CD4-positive, alpha-beta T cell treated with Interleukin-15 for 4 hours (primary cell): ENCODE data around the gene LPO.

Experiments
- DNase-seq: peaks from one replicate; pipeline ENCODE4 v3.0.0-alpha.2; 2020; ENCODE audit warnings: low spot score

Gene LPO

DNA sequence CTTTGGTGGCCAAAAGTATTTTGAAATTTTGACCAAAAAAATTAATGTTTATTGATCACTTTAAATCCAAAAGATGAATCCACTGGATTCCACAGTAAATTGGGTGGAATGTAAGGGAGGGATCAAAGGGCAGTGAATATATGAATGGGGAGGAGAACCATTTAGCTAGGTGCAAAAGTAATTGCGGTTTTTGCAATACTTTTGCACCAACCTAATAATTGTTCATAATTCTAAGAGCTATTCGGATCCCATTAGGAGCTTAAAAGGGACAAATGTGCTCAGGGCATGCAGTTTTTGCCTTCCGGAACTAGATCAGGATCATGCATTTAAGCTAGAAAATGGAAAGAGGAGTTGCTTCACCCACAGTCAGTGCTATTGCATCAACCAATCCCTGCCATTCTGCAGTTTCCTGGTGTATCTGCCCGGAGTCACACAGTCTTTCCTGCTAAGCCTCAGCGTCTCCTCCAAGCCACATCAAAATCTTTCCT is at the start of gene LPO:
LPO (plus strand) TSS at position 438 of the 488 bp plus-strand sequence. CDS start 4,396 bp downstream, outside the sequence.
- DNase-seq = no peak

DNA sequence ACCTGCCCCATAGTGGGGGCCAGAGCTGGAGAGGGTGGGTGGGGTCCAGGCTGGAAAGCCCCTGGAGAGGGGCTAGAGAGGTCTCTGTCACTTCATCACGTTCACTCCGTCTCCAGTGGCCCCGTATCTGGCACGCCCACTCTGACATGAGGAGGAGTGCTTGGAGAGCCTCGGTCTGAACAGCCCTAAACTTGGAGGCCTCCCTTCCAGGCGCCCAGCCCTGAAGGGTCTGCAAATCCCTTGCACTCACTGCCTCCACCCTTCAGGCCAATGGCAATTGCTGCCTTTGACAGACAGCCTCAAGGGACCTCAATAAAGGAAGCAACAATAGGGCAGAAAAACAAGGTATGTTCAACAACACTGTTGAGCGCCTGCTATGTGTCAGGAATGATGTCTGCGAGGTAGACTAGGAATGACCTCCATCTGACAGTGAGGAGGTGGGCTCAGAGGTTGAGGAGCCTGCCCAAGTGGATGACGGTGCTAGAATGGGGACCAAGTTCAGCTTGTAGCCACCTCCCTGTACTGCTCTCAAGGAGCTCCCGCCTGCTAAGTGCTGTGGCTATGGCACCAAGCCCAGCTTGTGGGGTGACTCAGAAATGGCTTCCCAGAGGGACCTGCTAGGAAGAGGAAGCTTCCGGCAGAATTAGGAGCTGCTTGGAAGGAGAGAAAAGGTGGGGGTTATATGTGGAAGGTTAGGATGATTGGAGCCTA is 48.8 kb upstream of the LPO start:
- DNase-seq = no peak

DNA sequence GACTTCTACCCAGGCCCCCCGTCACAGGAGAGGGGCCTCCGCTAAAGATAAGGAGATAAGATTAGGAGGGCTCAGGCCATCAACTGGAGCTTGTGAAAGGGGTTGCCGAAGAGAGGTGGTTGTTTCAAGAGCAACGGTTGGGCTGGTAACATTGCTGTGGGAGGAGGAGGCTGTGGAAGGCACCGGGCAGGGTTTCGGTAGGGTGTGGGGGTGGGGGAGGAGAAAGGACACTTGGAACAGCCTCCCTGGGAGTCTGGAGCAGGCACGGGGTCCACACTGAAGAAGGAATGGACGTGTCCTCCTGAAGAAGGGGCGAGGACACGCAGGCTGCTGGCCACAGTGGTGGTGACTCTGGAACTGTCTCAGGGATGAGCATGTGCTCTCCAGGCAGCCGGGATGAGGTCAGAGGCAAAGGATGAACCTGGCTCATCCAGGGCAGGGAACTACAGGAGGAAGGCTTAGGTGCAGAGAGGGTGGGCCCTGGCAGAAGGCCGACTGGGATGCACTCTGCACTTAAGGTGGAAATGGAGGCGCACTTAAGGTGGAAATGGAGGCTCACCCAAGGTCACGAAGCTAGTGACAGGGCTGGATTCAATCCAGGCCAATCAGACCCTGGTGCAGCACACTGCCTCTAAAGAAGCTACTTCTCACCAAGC is 47.0 kb upstream of the LPO start:
- no peak for DNase-seq

DNA sequence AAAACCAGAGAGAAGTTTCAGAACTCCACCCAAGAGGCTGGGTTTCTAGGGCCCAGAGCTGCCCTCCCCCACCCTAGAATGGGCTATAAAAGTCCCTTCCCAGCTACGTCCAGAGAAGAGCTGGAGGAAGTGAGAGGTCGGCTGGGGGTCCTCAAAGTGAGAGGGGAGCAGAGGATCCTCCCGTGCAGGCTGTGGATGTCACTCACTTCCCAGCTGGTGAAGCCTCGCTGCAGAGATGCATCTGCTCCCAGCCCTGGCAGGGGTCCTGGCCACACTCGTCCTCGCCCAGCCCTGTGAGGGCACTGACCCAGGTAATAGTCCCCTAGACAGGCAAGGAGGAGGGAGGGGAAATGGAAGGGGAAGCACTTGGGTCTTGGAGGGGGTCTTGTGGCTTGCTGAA is 45.8 kb upstream of the LPO start, which contains the start of gene EPX:
EPX (plus strand) TSS at position 115 of the 400 bp plus-strand sequence; CDS start at position 236, 121 bp downstream.
- DNase-seq = no peak

DNA sequence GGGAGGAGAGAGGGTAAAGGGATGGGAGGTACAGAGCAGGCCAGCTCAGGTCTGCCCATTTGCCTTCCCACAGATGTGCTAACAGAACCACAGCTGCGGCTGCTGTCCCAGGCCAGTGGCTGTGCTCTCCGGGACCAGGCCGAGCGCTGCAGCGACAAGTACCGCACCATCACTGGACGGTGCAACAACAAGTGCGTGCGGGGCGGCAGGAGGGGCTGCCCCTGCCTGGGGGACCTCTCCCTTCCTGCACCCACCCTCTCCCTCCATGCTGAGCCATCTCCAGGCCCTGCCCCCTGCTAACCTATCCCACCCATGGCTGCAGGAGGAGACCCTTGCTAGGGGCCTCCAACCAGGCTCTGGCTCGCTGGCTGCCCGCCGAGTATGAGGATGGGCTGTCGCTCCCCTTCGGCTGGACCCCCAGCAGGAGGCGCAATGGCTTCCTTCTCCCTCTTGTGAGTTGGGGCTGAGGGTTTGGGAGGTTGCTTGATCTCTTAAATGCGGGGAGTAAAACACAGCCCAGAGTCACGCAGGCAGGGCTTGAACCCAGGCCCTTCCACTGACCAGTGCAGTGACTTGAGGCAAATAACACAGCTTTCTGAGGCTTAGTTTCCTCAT is 44.6 kb upstream of the LPO start:
- no peak for DNase-seq

DNA sequence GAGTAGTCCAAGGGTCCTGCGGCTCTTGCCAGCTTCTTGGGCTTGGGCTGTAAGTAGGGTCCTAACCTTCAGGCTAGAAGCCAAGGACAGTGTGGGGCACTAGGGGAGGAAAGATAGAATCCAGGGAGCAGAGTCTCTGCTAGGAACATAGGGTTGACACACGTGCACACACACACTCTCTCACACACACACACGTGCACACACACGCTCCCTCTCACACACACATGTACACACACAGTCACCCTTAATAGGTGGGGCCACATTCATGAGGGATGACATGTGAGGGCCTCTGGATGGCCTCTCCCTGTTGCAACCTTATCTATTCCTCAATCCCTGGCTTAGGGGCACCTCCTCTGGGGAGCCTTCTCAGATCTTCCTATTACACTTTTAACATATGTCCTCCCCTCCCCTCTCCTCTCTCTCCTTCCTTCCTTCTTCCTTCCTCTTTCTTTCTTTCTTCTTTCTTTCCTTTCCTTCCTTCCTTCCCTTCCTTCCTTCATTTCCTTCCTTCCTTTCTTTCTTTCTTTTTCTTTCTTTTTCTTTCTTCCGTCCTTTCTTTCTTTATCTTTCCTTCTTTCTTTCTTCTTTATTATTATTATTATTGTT is 42.8 kb upstream of the LPO start:
- no peak for DNase-seq

DNA sequence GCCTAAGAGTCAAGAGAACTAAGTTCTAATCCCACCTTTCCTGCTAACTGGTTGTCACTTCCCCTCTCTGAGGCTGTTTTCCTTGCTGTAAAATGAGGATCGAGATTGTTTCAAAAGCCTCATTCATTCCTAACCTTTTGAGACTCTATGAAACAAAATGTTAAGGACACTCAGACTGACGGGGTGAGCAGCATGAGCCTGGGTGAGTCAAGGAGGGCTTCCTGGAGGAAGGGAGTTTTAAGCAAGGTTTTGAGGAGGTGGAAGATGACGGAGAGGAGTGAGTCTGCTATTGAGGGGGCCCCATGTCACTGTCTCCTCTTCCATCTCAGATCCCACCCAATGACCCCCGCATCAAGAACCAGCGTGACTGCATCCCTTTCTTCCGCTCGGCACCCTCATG is 41.8 kb upstream of the LPO start:
- no peak for DNase-seq

DNA sequence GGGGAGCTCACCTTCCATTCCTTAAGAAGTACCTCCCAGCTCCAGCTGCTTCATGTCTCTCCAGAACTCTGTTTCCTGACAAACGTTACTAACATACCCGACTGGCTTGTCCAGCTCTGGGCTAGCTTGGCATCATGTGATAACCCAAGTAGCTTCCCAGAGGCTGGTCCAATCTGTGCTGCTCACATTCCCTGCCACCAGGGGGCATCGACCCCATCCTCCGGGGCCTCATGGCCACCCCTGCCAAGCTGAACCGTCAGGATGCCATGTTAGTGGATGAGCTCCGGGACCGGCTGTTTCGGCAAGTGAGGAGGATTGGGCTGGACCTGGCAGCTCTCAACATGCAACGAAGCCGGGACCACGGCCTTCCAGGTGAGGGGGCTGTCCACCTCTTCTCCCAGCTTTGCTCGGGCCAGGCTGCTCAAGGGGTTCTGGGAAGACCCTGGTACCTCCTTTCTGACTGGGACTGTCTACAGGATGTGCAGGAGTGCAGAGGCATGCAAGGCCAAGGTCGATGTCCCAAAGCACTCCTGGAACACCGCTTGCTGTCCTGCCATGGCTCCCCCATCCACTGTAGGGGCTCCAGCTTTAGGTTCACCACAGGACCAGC is 38.3 kb upstream of the LPO start:
- DNase-seq = peak; percentile 45

DNA sequence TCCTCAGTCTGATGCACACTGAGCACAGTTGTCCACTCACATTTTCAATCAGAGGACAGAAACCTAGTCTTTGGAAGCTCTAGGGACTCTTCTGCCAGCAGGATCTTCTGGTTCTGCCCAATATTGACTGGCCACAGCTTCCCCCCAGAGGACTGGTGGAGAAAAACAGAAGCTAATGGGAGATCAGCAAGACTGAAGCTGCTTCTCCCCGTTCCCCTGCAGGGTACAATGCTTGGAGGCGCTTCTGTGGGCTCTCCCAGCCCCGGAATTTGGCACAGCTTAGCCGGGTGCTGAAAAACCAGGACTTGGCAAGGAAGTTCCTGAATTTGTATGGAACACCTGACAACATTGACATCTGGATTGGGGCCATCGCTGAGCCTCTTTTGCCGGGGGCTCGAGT is 35.5 kb upstream of the LPO start:
- DNase-seq = no peak

DNA sequence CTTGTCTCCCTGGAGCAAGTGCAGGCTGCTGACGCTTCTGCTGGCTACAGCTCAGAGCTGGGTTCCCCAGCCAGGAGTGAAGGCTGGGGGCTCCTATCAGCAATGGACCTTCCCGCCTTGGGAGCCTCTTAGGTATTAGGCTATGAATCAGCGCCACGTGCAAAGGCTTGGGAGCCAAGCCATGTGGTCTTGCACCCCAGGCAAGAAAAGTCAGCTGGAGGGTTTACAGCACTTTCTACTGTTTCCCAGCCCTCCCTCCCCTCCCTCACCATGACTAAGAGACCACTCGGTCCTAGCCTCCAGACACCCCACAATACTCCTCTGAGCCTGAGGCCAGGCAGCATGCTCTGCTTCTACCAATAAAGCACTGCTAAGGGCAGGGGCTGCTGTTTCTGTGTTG is 33.6 kb upstream of the LPO start:
- DNase-seq = no peak

DNA sequence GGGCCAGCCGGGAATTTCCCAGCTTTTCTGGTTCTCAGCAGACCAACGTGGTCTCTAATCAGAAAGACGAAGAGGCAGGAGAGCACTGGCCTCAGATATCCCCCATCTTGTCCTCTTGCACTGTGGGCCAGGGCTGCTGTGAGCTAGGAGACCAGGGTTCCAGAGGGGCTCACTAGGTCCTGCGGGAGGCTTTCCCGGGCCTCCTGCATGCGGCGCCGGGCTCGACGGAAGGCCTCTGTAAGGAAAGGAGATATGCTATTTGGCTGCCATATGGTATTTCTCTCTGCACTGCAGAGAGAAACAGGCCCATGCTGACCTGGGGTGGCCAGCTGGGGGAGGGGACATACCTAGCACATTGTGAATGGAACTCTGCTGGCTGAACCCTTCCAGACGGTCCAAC is 32.4 kb upstream of the LPO start:
- no peak for DNase-seq

DNA sequence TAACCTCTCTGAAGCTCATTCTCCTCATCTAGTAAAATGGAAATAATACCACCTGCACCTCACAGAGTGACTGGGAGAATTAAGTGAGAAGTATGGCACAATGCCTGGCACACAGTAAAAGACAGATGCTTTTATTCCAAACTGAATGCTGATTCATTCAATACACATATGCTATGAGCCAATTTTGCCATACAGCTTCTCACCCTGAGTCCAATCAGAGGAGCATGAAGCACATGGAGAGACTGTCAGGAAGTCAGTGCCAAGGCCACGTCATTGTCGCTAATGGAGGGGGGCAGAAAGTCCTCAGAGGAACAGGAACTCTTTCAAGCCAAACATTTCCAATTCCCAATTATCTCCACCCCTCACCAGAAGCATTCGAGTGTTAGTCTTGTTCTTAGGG is 30.9 kb upstream of the LPO start:
- DNase-seq = no peak

DNA sequence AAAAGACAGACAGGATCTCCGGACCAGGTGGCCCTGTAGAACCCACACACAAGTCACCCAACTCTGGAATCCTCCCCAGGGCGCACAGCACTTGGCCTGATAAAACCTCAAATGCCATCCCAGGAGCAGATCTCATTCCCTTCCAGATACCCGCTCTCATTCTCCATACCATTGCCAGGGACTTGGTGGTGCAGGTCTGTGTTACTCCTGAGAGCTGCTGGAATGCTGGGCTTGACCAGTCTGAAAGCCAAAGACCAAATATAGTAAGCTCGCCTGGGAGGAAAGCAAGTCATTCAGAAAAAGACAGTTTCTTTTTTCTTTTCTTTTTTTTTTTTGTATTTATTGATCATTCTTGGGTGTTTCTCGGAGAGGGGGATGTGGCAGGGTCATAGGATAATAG is 30.0 kb upstream of the LPO start:
- no peak for DNase-seq

DNA sequence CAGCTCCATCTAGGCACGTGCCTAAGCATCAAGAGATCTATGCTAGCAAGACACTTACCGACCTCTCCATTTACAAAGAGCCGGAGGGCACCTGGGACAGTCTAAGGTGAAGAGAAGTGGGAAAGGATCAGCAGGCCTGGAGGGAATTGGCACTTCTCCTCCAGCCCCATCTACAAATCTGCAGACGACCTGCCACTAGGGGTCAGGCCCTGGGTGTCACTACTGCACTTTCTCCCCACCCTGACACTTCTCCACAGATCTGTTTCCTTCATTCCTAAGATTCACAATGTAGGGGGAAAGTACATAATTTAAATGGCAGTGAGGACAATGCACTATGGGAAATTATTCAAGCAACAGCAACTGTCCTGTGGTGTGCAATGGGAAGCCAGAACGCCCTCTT is 27.5 kb upstream of the LPO start:
- DNase-seq = no peak

DNA sequence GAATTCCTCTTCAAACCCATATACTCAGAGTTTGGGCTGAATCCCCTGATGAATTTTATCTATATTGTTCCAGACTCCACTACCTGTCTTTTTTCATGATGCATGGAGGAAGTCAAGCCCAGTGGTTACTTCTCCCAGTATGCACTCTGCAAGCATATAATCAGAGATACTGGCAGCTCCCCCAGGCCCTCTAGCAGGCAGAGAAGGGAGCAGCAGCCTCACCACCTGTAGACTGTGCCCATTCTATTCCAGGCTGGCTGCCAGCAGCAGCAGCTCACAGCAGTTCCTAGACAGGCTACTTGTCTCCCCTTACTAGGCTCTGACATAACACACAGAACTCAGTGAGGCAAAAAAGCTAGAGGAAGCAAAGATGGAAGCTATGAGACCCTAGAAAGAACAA is 22.7 kb upstream of the LPO start:
- no peak for DNase-seq

DNA sequence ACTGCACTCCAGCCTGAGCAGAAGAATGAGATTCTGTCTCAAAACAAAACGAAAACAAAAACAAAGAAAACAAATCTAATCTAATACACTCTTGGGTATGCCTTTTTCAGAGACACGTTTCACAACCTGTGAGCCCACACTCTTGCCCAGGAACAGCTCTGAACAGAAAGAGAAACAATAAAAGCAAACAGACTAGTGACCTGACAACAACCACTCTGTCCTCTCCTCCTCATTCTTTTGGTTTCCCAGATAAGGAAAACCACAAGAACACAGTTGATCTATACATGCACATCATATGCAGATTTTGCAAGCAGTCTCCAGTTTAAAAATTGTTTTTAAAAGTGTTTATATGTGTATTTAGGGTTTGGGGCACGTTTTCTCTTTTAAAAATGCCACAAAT is 20.6 kb upstream of the LPO start:
- DNase-seq = no peak

DNA sequence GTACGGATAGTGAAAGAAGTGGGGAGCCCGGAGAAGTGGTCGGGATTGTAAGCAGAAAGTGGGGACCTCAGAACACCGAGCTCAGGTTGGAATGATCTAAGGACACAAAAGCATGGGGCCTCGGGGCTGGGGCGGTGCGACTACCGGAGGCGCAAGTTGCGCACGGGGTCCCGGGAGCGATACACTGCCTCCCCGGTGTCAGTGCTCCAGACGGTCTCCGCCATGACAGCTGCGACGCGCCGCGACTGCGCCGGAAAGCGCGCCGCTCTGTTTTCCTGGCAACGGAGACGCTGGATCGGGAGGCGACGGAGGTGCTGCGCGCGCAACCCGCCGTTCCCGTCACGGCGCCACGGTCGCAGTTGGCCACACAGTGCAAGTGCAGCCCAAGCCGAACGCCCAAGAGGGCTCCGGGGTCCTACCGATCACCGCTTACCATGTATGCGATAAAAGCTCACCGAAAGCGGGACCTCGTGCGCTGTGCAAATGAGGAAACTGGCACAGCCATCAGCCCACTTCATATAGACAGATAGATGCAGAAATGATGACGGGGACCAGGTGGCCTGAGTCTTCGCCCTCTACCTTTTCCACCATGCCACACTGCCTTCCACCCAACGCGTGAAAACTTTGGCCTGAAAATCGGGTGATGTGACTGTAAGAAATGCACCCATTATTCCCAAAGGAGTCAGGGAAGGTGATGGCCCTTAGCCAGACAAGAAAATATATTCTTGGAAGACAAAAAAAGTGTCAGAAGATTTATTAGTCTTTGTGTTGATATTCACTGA is 19.2 kb upstream of the LPO start, which contains the start of gene MKS1:
MKS1 (minus strand) TSS at position 249 of the 782 bp plus-strand sequence; CDS start at position 224, 25 bp downstream.
- peak; percentile 95 for DNase-seq

DNA sequence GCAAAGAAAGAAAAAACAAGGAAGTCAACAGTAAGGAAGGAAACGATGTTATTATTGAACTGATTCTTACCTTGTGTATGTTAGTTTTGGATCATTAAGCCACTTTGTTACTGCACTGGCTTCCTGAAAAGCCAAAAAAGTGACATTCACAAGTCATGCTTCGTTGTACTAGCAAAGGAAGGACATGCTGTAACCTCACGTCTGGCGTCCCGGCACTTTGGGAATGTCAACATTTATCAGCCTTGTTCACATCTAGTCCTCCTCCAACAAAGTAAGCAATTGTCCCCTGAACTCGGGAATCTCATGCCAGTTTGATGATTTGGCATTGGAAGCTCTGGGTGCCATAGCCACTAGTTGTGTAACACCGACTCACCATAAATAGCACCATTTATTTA is 18.6 kb upstream of the LPO start:
- DNase-seq = no peak

DNA sequence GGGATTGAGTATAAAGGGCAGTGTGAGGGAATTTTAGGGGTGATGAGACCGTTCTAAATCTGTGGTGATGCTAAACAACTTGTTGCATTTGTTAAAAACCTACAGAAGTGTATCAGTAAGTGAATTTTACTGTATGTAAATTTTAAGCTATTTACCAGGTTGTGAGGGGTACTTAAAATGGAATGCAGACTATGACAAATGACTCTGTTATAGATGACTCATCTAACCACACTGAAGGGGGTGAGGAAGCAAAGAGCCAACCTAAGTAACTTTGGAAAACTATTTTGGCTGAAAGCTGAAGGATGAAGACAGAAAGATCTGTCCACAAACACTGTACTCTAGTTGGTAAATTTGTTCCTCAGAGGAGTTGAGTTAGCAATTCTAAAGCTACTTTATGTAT is 14.1 kb upstream of the LPO start:
- DNase-seq = no peak

DNA sequence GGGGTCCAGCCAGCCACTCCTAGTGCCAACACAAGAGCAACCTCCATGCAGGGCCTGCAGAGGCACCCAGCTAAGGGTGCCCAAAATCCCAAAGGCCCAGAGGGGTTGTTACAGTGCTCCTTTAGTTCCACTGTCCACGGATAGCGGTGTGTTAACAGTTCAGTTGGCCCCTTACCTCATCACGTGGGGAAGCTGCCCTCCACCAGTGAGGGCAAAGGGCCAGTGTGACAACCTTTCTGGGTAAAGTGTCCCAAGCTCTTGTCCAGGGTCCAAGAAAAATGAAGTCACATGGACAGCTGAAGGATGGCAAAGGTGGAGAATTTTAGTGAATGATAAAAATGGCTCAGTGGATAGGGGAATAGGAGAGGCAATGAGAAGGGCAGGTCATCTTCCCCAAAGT is 10.7 kb upstream of the LPO start:
- DNase-seq = no peak

DNA sequence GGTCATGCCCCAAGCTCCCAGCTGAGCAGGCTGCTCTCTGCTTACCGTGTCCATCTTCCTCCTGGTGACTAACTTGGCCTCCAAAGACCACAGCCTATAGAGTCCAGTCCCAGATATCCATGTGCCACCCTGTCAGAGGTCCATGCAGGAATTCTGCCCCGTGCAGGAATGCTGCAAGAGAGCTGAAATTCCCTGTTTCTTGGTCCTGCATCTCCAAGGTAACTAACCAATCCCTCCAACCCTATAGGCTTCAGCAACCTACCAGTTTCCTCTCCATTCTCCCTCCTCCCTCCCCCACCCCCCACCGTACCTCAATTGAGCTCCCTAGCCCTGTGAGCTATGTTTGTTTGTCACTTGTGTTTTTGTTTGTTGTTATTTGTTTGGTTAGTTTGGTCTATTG is 9.7 kb upstream of the LPO start:
- DNase-seq = no peak

DNA sequence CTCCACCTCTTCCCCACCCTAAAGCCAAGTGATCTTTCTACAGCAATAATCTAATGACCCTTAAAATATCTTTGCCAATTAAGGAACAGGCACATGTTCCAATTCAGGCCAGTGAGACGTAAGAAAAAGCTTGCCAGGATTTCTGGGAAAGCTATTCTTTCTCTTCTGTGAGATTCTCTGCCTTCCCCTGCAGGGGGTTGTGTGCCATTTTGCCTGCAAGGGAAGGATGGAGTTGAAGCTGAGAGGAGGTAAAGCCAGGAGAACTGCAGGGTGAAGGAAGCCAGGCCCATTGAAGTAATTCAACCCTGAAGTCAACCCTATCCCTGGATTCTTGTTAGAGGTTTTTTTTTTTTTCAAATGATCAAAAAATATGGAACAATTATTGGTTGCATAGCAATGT is 9.0 kb upstream of the LPO start:
- no peak for DNase-seq
